ENCODE results near the gene OBP2A. TPM values are rescaled to one million over a fixed set of nuclear protein-coding genes. Genes with fewer than 3 reads are reported as not detected.

Gene OBP2A
- polyA plus RNA-seq, 1 donor (not counting 4 experiments of a cell fraction or from before 2014, with no cell fraction given) = not detected

- H3K27me3 ChIP-seq (ENCODE audit: control insufficient read depth, extremely low read depth, insufficient read depth, low read length) = no peaks in the 10 kb centered on the region
- H3K4me1 ChIP-seq (ENCODE audit: control insufficient read depth, extremely low read depth, insufficient read depth, low read length) = no peaks in the 10 kb centered on the region
- no peak for DNase-seq (ENCODE audit: low read depth, low spot score)
- no peaks in the 10 kb centered on the region for H4K20me1 ChIP-seq (ENCODE audit: control insufficient read depth, extremely low read depth, insufficient read depth, low read length)
- H3K9me3 ChIP-seq (ENCODE audit: control insufficient read depth, low read depth, low read length) = no peaks in the 10 kb centered on the region
- H3K4me2 ChIP-seq (ENCODE audit: control insufficient read depth, extremely low read depth, insufficient read depth, low read depth, low read length) = no peak overlapping the region
- no peak overlapping the region for H3K4me3 ChIP-seq (ENCODE audit: control insufficient read depth in 2 of 3, extremely low read depth in 1 of 3, insufficient read depth in 2 of 3, low read depth in 1 of 3, low read length in 3 of 3)
- FAIRE-seq = no peak
- no peak overlapping the region for H2AFZ ChIP-seq (ENCODE audit: control insufficient read depth, low read length)
- no peaks in the 10 kb centered on the region for H3K9me1 ChIP-seq (ENCODE audit: control insufficient read depth, extremely low read depth, insufficient read depth, low read length)
- no peaks in the 10 kb centered on the region for H3K36me3 ChIP-seq (ENCODE audit: control insufficient read depth in 2 of 2, extremely low read depth in 1 of 2, insufficient read depth in 2 of 2, low read length in 2 of 2)
- TF ChIP-seq CTCF (optimal IDR thresholded peaks at IDR 0.05 in 1 of 3, IDR thresholded peaks at IDR 0.05 in 1 of 3, conservative IDR thresholded peaks at IDR 0.05 in 1 of 3; ENCODE audit: extremely low read depth in 1 of 3, insufficient read depth in 2 of 3, low read length in 3 of 3) = no peak
- no peak for TF ChIP-seq EZH2 (IDR thresholded peaks at IDR 0.05; ENCODE audit: low read length)
- H3K27ac ChIP-seq (ENCODE audit: control insufficient read depth, insufficient read depth, low read length) = no peak overlapping the region
- dilution Hi-C loops (cut with MboI; ENCODE audit: extremely low pct_ligation_motif_present, low sequenced_read_pairs) = no loop called here
- H3K79me2 ChIP-seq (ENCODE audit: control insufficient read depth, insufficient read depth, low read length) = no peaks in the 10 kb centered on the region
- H3K9ac ChIP-seq (ENCODE audit: control insufficient read depth, extremely low read depth, insufficient read depth, low read length) = no peak overlapping the region
Measured at GRCh38 chr9:135589596-135590485, 43.9 kb downstream of the OBP2A start.

GRCh38 chr9:135590486-135591079 lies 44.7 kb downstream of the OBP2A start:
- Histone ChIP-seq H3K9me3 (ENCODE audit: control insufficient read depth, low read depth, low read length) (no peaks in the 10 kb centered on the region), H3K4me2 (ENCODE audit: control insufficient read depth, extremely low read depth, insufficient read depth, low read depth, low read length) (no peak overlapping the region), H3K79me2 (ENCODE audit: control insufficient read depth, insufficient read depth, low read length) (no peaks in the 10 kb centered on the region), H3K36me3 (ENCODE audit: control insufficient read depth in 2 of 2, extremely low read depth in 1 of 2, insufficient read depth in 2 of 2, low read length in 2 of 2) (no peaks in the 10 kb centered on the region), H3K9ac (ENCODE audit: control insufficient read depth, extremely low read depth, insufficient read depth, low read length) (no peak overlapping the region), H3K27ac (ENCODE audit: control insufficient read depth, insufficient read depth, low read length) (no peak overlapping the region), H2AFZ (ENCODE audit: control insufficient read depth, low read length) (no peak overlapping the region), H3K4me1 (ENCODE audit: control insufficient read depth, extremely low read depth, insufficient read depth, low read length) (no peaks in the 10 kb centered on the region), H4K20me1 (ENCODE audit: control insufficient read depth, extremely low read depth, insufficient read depth, low read length) (no peaks in the 10 kb centered on the region), H3K27me3 (ENCODE audit: control insufficient read depth, extremely low read depth, insufficient read depth, low read length) (no peaks in the 10 kb centered on the region), H3K9me1 (ENCODE audit: control insufficient read depth, extremely low read depth, insufficient read depth, low read length) (no peaks in the 10 kb centered on the region), H3K4me3 (ENCODE audit: control insufficient read depth in 2 of 3, extremely low read depth in 1 of 3, insufficient read depth in 2 of 3, low read depth in 1 of 3, low read length in 3 of 3) (no peak overlapping the region)
- no peak for DNase-seq (ENCODE audit: low read depth, low spot score)
- no peak for FAIRE-seq
- no peak for TF ChIP-seq CTCF (optimal IDR thresholded peaks at IDR 0.05 in 1 of 3, IDR thresholded peaks at IDR 0.05 in 1 of 3, conservative IDR thresholded peaks at IDR 0.05 in 1 of 3; ENCODE audit: extremely low read depth in 1 of 3, insufficient read depth in 2 of 3, low read length in 3 of 3)
- no peak for TF ChIP-seq EZH2 (IDR thresholded peaks at IDR 0.05; ENCODE audit: low read length)
- dilution Hi-C loops (cut with MboI; ENCODE audit: extremely low pct_ligation_motif_present, low sequenced_read_pairs) = no loop called here
